Endothelial cell of umbilical vein (primary cell): ENCODE data around the gene MTMR6.

Source experiments
- CTCF ChIP-seq, 2 donors: IDR thresholded peaks; 1 replicate in 1 of 2; 2 replicates in 1 of 2; pipeline ENCODE4 v1.5.1; 2011; ENCODE audit warnings: low read length in 2 of 2, mild to moderate bottlenecking in 2 of 2, moderate library complexity in 2 of 2, control low read depth in 1 of 2, inconsistent platforms in 1 of 2, low read depth in 1 of 2; ENCODE audit not compliant: insufficient read depth in 1 of 2; ENCODE audit errors: extremely low read depth in 1 of 2
- MAX ChIP-seq: IDR thresholded peaks from 2 replicates; pipeline ENCODE4 v1.6.1; 2011; ENCODE audit not compliant: insufficient read depth, insufficient read length
- MYC ChIP-seq: IDR thresholded peaks from one replicate; pipeline ENCODE4 v1.6.1; 2011; ENCODE audit warnings: mild to moderate bottlenecking, low read depth, low read length
- POLR2A ChIP-seq: IDR thresholded peaks from 2 replicates; pipeline ENCODE4 v1.6.1; 2012; ENCODE audit warnings: low read depth, mild to moderate bottlenecking, control low read depth, low read length

- TF ChIP-seq MAX (no peak), CTCF (IDR thresholded peaks at IDR 0.05; ENCODE audit: extremely low read depth in 1 of 2, insufficient read depth in 1 of 2, low read depth in 1 of 2, low read length in 2 of 2) (no peak), MYC (no peak), POLR2A (no peak)
These were observed 5.0 kb upstream of the MTMR6 start for GRCh38 chr13:25292301-25292700.
